Spleen (tissue), 7 donors: ENCODE measurements around the gene TTLL12.

Source experiments
- POLR2A ChIP-seq, 3 donors: fragments of 450-650 bp; IDR thresholded peaks; one replicate each; pipeline ENCODE4 v1.5.1; 2017; ENCODE audit warnings: antibody characterized with exemption in 3 of 3, mild to moderate bottlenecking in 1 of 3
- POLR2AphosphoS5 ChIP-seq, 3 donors: sonication (generic); formaldehyde crosslinking; IDR thresholded peaks; one replicate each; pipeline ENCODE4 v1.5.1; 2017; ENCODE audit warnings: antibody characterized with exemption in 3 of 3
- TF ChIP-seq, protein P1 (sequence below), 11 experiments: fragments of 200-600 bp in 7 of 11; fragments of 450-650 bp in 4 of 11; sonication (generic) in 4 of 11; IDR thresholded peaks in 8 of 11; conservative IDR thresholded peaks in 3 of 11; 1 replicate in 7 of 11; 2 replicates in 4 of 11; pipeline versions ENCODE4 v1.4.0 to v1.8.0; 2016 to 2021; ENCODE audit warnings: antibody characterized with exemption in 11 of 11, inconsistent platforms in 4 of 11, mild to moderate bottlenecking in 1 of 11
- donor health status: DM: no; HTN: no; CAD: no; lungs with moderate emphysema.
- donor health status: DM: no; HTN: no; CAD: no.
- donor health status: DM: no; HTN: no; CAD: no.

GRCh38 chr22:43172191-43172590 is 14.7 kb downstream of the TTLL12 start:
- TF ChIP-seq, protein P1, sequence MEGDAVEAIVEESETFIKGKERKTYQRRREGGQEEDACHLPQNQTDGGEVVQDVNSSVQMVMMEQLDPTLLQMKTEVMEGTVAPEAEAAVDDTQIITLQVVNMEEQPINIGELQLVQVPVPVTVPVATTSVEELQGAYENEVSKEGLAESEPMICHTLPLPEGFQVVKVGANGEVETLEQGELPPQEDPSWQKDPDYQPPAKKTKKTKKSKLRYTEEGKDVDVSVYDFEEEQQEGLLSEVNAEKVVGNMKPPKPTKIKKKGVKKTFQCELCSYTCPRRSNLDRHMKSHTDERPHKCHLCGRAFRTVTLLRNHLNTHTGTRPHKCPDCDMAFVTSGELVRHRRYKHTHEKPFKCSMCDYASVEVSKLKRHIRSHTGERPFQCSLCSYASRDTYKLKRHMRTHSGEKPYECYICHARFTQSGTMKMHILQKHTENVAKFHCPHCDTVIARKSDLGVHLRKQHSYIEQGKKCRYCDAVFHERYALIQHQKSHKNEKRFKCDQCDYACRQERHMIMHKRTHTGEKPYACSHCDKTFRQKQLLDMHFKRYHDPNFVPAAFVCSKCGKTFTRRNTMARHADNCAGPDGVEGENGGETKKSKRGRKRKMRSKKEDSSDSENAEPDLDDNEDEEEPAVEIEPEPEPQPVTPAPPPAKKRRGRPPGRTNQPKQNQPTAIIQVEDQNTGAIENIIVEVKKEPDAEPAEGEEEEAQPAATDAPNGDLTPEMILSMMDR (IDR thresholded peaks at IDR 0.05 in 8 of 11, conservative IDR thresholded peaks at IDR 0.05 in 3 of 11): no peak
- TF ChIP-seq POLR2AphosphoS5 (IDR thresholded peaks at IDR 0.05) (no peak), POLR2A (IDR thresholded peaks at IDR 0.05) (no peak)
